Caki2 (cell line): ENCODE measurements around the gene PLCL1. TPM values are rescaled to one million over a fixed set of nuclear protein-coding genes. Genes with fewer than 3 reads are reported as not detected.

Source experiments
- DNase-seq: peaks from one replicate; pipeline ENCODE4 v3.0.0-alpha.2; 2015; ENCODE audit warnings: low read depth
- in situ Hi-C: cut with HindIII; loops from 2 replicates; pipeline ENCODE4 v1.10.0; 2016; ENCODE audit warnings: low sequenced_read_pairs, low pct_unique_long_range_greater_than_20kb, mixed read lengths
- total RNA-seq: library from RNA; depleted of rRNA; stranded (reverse); fragments of >200 nt; shearing (Covaris generic); gene quantifications from 2 replicates; pipeline ENCODE4 v1.2.3, GENCODE V29; 2014; ENCODE audit warnings: low replicate concordance; rRNA removed

Gene PLCL1
- total RNA-seq, result not detected in 2 replicates

- in situ Hi-C loops, result no loop called here
- DNase-seq, result peak; percentile 84
Measured at GRCh38 chr2:197804049-197804757, at the start of gene PLCL1. TSS of gene PLCL1 (plus strand) at chr2:197804593.

- no peak for DNase-seq
- in situ Hi-C loops, result no loop called here
Measured at GRCh38 chr2:197759013-197759412, 45.4 kb upstream of the PLCL1 start.

GRCh38 chr2:197759625-197760292, 44.6 kb upstream of the PLCL1 start:
- no peak for DNase-seq
- in situ Hi-C loops, result no loop called here

DNA sequence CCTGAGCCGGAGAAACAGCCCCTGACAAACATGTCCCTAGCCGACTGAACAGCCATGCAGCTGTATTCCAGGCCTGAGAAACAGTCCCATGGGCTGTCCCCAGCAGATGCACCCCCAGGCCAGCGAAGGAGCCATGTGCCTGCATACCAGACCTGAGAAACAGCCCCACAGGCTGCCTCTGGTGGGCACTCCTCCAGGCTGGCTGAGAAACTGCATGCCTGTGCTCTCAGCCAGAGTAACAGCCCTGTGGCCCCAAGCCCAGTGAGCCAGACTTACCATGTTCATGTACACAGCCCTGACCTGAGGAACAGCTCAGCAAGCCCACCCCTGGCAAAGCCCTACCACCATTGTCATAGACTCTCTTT, 44.1 kb upstream of the PLCL1 start:
- no peak for DNase-seq
- in situ Hi-C loops, result no loop called here

DNA sequence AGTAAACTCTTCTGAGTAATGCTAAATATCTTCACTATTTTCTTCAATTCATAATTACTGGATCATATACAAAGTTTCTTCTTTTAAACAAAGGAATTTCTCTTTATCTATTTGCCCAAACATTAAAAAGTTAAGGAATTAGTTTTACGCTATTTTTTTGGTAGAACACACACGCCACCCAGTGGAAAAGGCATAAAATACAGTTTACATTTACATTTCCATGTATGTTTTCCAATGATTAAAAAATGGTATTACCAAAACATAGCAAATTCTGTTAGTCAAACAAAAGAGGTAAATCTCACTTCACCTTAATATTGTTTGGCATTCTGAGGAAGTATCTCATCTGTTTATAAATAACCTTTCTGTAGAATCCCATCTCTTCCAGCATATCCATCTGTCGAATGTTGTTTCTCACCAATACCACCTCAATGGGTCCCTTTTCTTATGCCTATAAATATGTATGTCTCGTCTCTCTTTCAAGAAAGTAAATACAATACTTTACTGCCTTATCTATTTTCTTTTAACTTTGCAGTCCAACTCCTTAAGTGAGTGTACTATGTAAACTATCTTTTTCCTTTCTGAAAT, 26.5 kb upstream of the PLCL1 start:
- in situ Hi-C loops, result no loop called here
- peak; percentile 6 for DNase-seq

GRCh38 chr2:197779261-197779660, 25.1 kb upstream of the PLCL1 start:
- in situ Hi-C loops, result no loop called here
- no peak for DNase-seq

DNA sequence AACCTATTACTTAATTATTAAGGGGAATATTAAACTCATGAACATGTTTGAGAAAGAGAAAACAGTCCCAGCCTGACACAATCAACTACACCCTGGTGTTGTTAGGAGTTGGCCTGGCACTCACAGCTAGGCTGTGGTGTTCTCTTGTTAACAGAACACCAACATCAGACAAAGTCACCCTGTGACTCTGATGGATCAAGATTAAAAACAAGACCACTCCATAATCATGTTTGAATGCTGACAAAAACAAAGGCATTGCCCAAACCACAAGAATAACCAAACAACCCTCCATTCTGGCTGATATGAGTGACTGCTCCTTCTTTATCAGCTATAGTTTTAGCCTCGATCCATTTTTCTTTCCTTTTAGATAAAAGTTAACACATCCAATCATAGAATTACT, 22.3 kb upstream of the PLCL1 start:
- DNase-seq, result no peak
- in situ Hi-C loops, result no loop called here

GRCh38 chr2:197784956-197785941, 19.1 kb upstream of the PLCL1 start, which contains the start of gene BOLL:
TSS of gene BOLL (minus strand) at chr2:197785319. CDS start at chr2:197781850, 3,469 bp downstream.
- DNase-seq, result no peak
- in situ Hi-C loops, result no loop called here

DNA sequence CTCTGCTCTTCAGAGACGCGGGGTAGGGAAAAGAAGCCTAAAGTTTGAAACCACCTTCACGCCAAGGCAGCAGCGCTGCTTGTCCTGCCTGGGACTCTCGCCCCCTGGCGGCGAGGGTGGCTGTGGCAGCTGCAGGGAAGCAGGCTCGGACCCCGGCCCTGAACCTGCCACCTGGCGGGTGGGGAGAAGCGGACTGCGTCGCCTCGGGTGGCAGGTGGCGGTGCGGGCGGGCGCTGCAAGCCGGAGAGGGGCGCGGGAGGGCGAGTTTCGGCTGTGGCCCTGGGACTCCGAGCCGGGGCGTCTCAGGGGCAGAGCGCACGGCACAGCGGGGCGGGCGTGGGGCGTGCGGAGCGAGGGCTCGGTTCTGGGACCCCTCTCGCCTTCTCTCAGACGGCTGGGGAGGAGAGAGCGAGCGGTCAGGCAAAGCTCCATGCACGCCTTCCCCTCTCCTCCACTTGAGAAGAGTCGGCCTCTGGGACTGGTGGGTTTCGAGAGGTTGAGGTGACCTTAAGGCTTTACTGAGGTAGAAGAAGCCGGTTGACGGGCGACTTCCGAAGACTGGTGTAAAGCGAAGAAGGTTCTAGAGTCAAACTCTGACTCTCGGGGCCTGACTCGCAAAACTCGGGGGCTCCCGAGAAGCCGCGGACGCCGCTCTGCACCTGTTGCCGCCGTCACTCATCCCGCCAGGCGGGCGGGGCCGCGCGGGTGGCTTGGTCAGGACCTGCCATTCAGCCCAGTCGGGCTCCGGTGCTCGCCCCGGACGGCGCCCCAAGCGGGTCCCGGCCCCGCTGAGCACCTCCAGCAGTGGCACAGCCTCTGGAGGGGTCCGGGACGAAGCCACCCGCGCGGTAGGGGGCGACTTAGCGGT, 18.1 kb upstream of the PLCL1 start:
- in situ Hi-C loops, result no loop called here
- DNase-seq, result no peak

- DNase-seq, result no peak
- in situ Hi-C loops, result no loop called here
Measured at GRCh38 chr2:197793456-197793855, 10.9 kb upstream of the PLCL1 start.

DNA sequence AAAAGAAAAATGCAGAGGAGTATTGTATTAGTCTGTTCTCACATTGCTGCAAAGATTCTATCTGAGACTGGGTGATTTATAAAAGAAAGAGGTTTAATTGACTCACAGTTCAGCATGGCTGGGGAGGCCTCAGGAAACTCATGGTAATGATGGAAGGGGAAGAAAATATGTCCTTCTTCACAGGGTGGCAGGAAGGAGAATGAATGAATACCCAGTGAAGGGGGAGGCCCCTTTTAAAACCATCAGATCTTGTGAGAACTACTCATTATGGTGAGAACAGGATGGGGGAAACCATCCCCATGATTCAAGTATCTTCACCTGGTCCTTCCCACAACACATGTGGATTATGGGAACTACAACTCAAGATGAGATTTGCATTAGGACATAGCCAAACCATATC, 9.1 kb upstream of the PLCL1 start:
- in situ Hi-C loops, result no loop called here
- no peak for DNase-seq

DNA sequence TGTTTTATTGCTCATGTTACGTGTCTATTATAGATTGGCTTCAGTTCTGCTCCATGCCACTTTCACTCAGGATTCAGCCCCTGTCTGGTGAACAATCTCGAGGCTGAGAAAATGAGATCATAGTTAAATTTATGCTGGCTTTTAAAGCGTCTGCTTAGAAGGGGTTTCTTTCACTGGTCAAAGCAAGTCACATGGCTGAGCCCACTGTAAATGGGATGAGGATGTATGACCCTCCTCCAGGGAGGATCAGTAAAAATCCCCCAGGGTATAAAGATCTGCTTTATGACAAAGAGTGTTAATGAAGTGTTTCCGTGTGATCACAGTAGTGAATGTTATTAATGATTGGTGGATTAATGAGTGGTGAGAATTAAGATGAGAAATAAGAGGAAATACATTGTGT, 6.2 kb upstream of the PLCL1 start:
- no peak for DNase-seq
- in situ Hi-C loops, result no loop called here

DNA sequence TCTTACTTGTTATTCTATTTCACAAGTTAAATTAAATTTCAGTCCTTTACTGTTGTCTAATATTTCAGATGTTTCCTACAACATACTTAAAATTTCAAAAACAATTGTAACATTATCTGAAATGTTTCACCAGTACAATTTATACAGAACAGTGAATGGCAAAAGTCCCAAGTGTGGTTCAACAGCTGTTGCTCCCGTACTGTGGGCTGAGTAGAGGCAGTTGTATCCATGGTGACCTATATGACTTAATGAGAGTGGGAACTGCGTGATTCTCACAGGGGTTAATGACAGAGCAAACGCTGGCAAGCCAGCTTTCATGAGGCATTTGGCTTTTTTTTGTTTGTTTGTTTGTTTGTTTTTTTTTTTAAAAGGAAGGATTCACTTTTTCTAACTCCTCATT, 5.3 kb upstream of the PLCL1 start:
- DNase-seq, result no peak
- in situ Hi-C loops, result no loop called here

DNA sequence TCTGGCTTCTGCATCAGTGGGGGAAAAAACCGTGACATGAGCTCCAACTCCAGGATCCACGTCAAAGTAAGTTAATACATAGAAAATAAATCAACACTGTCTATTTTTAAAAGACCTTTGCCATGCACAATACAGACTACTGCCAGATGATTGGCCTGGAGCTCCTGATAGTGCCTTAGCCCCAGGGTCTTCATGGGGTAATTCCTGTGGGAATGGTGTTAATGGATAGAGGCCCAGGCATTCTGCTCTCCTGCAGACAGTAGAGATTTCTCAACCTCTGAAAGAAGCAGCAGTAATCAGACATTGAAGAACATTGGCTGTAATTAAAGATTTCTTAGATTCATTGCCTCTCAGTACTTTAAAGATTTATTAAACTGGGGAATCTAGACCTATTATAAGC, 4.3 kb upstream of the PLCL1 start:
- in situ Hi-C loops, result no loop called here
- DNase-seq, result no peak

DNA sequence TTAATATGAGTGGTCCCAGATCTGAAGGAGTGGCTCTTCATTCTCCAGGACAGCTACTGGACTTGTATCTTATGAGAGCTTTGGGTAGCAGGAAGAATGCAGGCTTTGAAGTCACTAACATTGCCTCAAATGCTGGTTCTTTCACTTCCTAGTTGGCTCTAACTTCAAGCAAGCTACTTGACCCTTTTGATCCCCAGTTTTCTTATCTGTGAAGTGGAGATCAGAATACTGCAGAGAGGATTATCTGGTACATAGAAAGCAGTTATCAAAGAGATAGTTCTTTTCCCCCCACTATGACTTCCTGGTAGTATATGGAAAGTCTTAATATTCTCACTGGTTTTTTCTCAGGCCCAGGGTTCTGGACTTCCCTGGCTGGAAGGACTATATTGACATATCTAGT, 3.4 kb upstream of the PLCL1 start:
- DNase-seq, result no peak
- in situ Hi-C loops, result no loop called here

DNA sequence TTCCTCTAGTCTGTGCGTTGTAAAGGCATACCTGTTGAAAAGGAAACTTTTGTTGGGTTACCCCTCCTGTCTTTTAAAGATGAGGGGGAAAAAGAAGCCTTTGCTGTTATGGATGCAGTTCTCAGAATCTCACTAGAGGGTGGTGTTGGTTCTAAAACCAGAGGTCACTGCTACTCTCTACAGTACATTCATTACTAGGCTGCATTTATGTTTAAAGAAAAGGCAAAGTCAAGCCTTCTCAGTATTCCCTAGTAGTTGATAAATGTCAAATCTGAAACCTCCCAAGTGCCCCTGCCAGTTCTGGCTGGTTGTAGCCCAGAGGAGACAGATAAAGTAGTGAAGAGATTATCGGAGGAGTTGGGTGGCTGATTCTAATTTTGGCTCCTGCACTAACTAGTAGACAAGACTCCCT, 1.4 kb upstream of the PLCL1 start:
- peak; percentile 30 for DNase-seq
- in situ Hi-C loops, result no loop called here

DNA sequence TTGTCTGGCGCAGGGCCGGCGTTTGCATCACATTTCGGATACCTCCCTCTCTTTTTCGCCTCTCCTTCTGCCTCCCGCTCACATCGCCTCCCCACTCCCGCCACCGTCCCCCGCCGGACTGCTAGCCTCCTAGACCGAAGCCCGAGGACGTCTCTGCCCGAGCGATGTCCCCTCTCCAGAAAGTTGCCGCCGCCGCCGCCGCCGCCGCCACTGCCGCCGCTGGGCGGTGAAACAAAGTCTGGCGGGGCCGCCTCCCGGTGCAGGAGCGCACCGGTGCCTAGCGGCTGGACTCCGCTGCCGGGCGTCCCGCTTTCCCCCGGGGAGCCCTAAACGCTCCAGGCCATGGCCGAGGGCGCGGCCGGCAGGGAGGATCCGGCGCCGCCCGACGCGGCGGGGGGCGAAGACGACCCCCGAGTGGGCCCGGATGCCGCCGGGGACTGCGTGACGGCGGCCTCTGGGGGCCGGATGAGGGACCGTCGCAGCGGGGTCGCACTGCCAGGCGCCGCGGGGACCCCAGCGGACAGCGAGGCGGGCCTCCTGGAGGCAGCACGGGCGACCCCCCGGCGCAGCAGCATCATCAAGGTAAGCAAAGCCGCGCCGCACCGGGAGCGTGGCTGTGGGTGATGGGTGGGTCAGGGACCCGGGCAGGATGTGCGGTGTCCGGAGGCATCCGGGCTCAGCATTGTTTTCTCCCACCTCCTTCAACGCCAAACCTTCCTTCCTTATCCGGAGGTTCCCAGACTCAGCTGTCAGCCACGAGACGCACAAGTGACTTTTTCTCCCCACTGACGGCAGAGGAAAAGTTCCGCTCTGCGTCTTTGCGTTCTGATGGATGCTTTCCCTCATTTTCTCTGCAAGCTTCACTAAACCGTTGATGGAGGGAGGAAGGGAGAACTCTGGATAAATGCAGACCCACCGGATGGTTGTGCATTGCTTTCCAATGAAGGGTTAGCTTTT, 643 bp downstream of the PLCL1 start:
- DNase-seq, result peak; percentile 6
- in situ Hi-C loops, result no loop called here
